SK-N-SH treated with all-trans-retinoic acid at 6 μM for 48 hours (cell line): ENCODE results near the gene TXLNB.

Experiments
- ATAC-seq: fragments of 200-7000 bp; cut with Tn5 transposase; 3 replicates; pipeline ENCODE4 v1.9.1; 2020; ENCODE audit warnings: mild to moderate bottlenecking, moderate library complexity
- ARNTL ChIP-seq: fragments of 450-650 bp; formaldehyde crosslinking; IDR thresholded peaks from 2 replicates; pipeline ENCODE4 v1.5.0; 2020; ENCODE audit warnings: low read depth, mild to moderate bottlenecking, moderate library complexity, borderline replicate concordance
- BACH2 ChIP-seq: fragments of 250-450 bp; sonication (Bioruptor Pico); IDR thresholded peaks from 2 replicates; pipeline ENCODE4 v1.9.0; 2021; ENCODE audit warnings: mild to moderate bottlenecking, borderline replicate concordance
- CSDC2 ChIP-seq: fragments of 250-450 bp; sonication (Bioruptor Pico); IDR thresholded peaks from 2 replicates; pipeline ENCODE4 v1.5.0; 2020; ENCODE audit warnings: mild to moderate bottlenecking, moderate library complexity
- ESRRG ChIP-seq: fragments of 250-450 bp; sonication (Bioruptor Pico); IDR thresholded peaks from 2 replicates; pipeline ENCODE4 v1.6.1; 2021; ENCODE audit warnings: mild to moderate bottlenecking
- GLIS3 ChIP-seq: fragments of 250-450 bp; sonication (Bioruptor Pico); IDR thresholded peaks from 2 replicates; pipeline ENCODE4 v1.5.0; 2020; ENCODE audit warnings: mild to moderate bottlenecking, moderate library complexity
- ISL1 ChIP-seq: fragments of 250-450 bp; sonication (Bioruptor Pico); IDR thresholded peaks from 2 replicates; pipeline ENCODE4 v2.1.2; 2022; ENCODE audit warnings: mild to moderate bottlenecking, moderate library complexity
- OSR1 ChIP-seq: fragments of 250-450 bp; sonication (Bioruptor Pico); IDR thresholded peaks from 2 replicates; pipeline ENCODE4 v1.8.0; 2022; ENCODE audit warnings: moderate library complexity, mild to moderate bottlenecking, inconsistent platforms
- PATZ1 ChIP-seq: fragments of 250-450 bp; sonication (Bioruptor Pico); IDR thresholded peaks from 2 replicates; pipeline ENCODE4 v1.8.0; 2020; ENCODE audit warnings: mild to moderate bottlenecking, moderate library complexity, borderline replicate concordance
- PPARA ChIP-seq: fragments of 250-450 bp; sonication (Bioruptor Pico); IDR thresholded peaks from 2 replicates; pipeline ENCODE4 v1.5.0; 2020; ENCODE audit warnings: mild to moderate bottlenecking, borderline replicate concordance
- SNAI2 ChIP-seq: fragments of 250-450 bp; sonication (Bioruptor Pico); IDR thresholded peaks from 2 replicates; pipeline ENCODE4 v1.5.0; 2020; ENCODE audit warnings: mild to moderate bottlenecking, moderate library complexity
- TOX ChIP-seq: fragments of 250-450 bp; sonication (Bioruptor Pico); IDR thresholded peaks from 2 replicates; pipeline ENCODE4 v1.8.0; 2021; ENCODE audit warnings: mild to moderate bottlenecking, moderate library complexity, borderline replicate concordance
- TSHZ2 ChIP-seq: fragments of 250-450 bp; sonication (Bioruptor Pico); IDR thresholded peaks from 2 replicates; pipeline ENCODE4 v1.5.0; 2020; ENCODE audit warnings: mild to moderate bottlenecking, moderate library complexity
- ZC3H10 ChIP-seq: fragments of 250-450 bp; sonication (Bioruptor Pico); IDR thresholded peaks from 2 replicates; pipeline ENCODE4 v1.5.1; 2021; ENCODE audit warnings: mild to moderate bottlenecking, moderate library complexity
- ZFP3 ChIP-seq: fragments of 250-450 bp; sonication (Bioruptor Pico); IDR thresholded peaks from 2 replicates; pipeline ENCODE4 v1.5.0; 2020; ENCODE audit warnings: mild to moderate bottlenecking, moderate library complexity
- ZNF565 ChIP-seq: fragments of 450-650 bp; formaldehyde crosslinking; conservative IDR thresholded peaks from 2 replicates; pipeline ENCODE4 v1.5.0; 2020; ENCODE audit warnings: low read depth, mild to moderate bottlenecking, moderate library complexity
- ZNF70 ChIP-seq: fragments of 450-650 bp; formaldehyde crosslinking; IDR thresholded peaks from 2 replicates; pipeline ENCODE4 v1.5.0; 2020; ENCODE audit warnings: mild to moderate bottlenecking, moderate library complexity
- ZNF8 ChIP-seq: fragments of 450-650 bp; formaldehyde crosslinking; IDR thresholded peaks from 2 replicates; pipeline ENCODE4 v1.5.0; 2020; ENCODE audit warnings: mild to moderate bottlenecking, moderate library complexity
- TF ChIP-seq, protein P1 (sequence below): fragments of 250-450 bp; sonication (Bioruptor Pico); IDR thresholded peaks from 2 replicates; pipeline ENCODE4 v1.5.1; 2020; ENCODE audit warnings: low read depth, mild to moderate bottlenecking, moderate library complexity
- TF ChIP-seq, protein P2 (sequence below): fragments of 250-450 bp; sonication (Bioruptor Pico); IDR thresholded peaks from 2 replicates; pipeline ENCODE4 v1.8.0; 2021; ENCODE audit warnings: low read depth, mild to moderate bottlenecking, moderate library complexity, borderline replicate concordance

The TXLNB gene

DNA sequence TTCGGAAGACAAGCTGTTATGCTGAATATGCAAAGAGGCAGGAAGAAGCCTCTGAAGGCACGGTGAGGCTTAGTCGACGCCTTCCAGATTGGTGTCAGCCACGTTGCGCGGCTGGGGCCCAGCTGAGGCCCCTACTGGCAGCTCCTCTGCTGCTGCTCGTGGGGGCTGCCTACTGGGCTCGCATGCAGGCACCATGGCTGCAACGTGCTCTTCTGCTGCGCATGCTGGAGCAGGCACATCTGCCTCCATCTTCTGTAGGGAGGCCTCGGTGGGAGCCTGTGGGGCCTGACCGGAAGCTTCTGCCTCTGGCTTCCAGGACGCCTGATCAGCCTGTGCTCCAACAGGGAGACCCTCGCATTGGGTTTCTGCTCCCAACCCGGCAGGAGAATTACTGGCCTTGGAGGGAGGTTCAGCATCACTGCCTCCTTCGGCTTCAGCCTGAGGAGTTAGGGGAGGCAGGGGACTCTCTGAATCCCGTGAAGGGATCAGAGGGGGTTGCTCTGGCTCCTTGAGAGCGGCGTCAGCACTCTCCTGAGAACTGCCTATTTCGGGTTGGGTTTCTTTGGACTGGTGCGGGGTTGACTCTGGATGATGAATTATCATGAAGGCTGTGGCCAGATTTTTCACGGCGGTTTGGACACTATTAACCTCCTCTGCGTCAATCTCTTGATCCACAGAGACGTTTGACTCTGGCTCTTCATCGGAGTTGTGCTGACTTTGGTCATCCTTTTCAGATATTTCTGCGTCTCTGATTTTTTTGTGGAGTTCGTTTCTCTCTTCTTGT lies 49.1 kb downstream of the TXLNB start:
- no peak for ATAC-seq
- TF ChIP-seq PATZ1 (CRISPR knock-in tag): no peak
- no peak for TF ChIP-seq ZFP3 (CRISPR knock-in tag)
- TF ChIP-seq CSDC2 (CRISPR knock-in tag): no peak
- TF ChIP-seq BACH2: no peak
- no peak for TF ChIP-seq GLIS3 (CRISPR knock-in tag)
- TF ChIP-seq TSHZ2 (CRISPR knock-in tag): no peak
- no peak for TF ChIP-seq ZNF8
- TF ChIP-seq SNAI2 (CRISPR knock-in tag): no peak
- TF ChIP-seq TOX (CRISPR knock-in tag): no peak
- TF ChIP-seq, protein P1, sequence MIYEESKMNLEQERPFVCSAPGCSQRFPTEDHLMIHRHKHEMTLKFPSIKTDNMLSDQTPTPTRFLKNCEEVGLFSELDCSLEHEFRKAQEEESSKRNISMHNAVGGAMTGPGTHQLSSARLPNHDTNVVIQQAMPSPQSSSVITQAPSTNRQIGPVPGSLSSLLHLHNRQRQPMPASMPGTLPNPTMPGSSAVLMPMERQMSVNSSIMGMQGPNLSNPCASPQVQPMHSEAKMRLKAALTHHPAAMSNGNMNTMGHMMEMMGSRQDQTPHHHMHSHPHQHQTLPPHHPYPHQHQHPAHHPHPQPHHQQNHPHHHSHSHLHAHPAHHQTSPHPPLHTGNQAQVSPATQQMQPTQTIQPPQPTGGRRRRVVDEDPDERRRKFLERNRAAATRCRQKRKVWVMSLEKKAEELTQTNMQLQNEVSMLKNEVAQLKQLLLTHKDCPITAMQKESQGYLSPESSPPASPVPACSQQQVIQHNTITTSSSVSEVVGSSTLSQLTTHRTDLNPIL: no peak
- no peak for TF ChIP-seq PPARA
- no peak for TF ChIP-seq ZC3H10
- TF ChIP-seq ARNTL (CRISPR knock-in tag): no peak

- no peak for ATAC-seq
- TF ChIP-seq ZNF565 (CRISPR knock-in tag): no peak
- no peak for TF ChIP-seq PATZ1 (CRISPR knock-in tag)
- no peak for TF ChIP-seq OSR1 (CRISPR knock-in tag)
- TF ChIP-seq TOX (CRISPR knock-in tag): no peak
Observed at GRCh38 chr6:139240161-139241010, 51.4 kb downstream of the TXLNB start.

DNA sequence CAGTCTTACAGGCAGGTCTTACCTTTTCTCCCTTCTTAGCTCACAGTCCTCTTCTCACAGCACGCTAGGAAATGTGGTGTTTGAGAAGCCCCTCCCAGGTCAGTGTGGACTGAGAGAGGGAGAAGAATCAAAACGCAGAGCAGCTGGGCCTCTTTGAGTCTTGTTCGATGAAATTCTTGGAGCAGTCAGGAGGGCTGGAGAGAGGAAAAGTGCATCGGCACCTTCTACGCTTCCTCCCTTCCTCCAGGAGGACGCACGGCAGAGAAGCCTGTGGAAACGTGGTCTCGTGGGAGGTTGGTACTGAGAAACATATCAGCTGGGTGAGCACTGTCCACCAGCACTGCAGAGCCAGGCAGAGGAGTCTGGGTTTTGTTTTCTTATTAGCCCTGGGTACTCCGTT lies 52.7 kb downstream of the TXLNB start:
- TF ChIP-seq CSDC2 (CRISPR knock-in tag) (no peak), ZNF70 (CRISPR knock-in tag) (no peak), ZNF565 (CRISPR knock-in tag) (no peak), ISL1 (CRISPR knock-in tag) (no peak), ARNTL (CRISPR knock-in tag) (no peak), ESRRG (CRISPR knock-in tag) (no peak)
- TF ChIP-seq, protein P2, sequence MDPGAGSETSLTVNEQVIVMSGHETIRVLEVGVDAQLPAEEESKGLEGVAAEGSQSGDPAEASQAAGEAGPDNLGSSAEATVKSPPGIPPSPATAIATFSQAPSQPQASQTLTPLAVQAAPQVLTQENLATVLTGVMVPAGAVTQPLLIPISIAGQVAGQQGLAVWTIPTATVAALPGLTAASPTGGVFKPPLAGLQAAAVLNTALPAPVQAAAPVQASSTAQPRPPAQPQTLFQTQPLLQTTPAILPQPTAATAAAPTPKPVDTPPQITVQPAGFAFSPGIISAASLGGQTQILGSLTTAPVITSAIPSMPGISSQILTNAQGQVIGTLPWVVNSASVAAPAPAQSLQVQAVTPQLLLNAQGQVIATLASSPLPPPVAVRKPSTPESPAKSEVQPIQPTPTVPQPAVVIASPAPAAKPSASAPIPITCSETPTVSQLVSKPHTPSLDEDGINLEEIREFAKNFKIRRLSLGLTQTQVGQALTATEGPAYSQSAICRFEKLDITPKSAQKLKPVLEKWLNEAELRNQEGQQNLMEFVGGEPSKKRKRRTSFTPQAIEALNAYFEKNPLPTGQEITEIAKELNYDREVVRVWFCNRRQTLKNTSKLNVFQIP (CRISPR knock-in tag): no peak
- peak; percentile 70 for ATAC-seq
